Astrocyte (in vitro differentiated cells and primary cell): ENCODE results near the gene NKD1.

ENCODE experiments used
- EZH2 ChIP-seq: IDR thresholded peaks from 2 replicates; pipeline ENCODE4 v1.6.1; 2012; ENCODE audit warnings: mild to moderate bottlenecking, low read length, inconsistent platforms; ENCODE audit not compliant: insufficient read depth
- TF ChIP-seq, protein P1 (sequence below): IDR thresholded peaks from 2 replicates; pipeline ENCODE4 v1.5.1; 2011; ENCODE audit warnings: low read depth, mild to moderate bottlenecking, inconsistent platforms, low read length, moderate library complexity; ENCODE audit not compliant: insufficient read depth

DNA sequence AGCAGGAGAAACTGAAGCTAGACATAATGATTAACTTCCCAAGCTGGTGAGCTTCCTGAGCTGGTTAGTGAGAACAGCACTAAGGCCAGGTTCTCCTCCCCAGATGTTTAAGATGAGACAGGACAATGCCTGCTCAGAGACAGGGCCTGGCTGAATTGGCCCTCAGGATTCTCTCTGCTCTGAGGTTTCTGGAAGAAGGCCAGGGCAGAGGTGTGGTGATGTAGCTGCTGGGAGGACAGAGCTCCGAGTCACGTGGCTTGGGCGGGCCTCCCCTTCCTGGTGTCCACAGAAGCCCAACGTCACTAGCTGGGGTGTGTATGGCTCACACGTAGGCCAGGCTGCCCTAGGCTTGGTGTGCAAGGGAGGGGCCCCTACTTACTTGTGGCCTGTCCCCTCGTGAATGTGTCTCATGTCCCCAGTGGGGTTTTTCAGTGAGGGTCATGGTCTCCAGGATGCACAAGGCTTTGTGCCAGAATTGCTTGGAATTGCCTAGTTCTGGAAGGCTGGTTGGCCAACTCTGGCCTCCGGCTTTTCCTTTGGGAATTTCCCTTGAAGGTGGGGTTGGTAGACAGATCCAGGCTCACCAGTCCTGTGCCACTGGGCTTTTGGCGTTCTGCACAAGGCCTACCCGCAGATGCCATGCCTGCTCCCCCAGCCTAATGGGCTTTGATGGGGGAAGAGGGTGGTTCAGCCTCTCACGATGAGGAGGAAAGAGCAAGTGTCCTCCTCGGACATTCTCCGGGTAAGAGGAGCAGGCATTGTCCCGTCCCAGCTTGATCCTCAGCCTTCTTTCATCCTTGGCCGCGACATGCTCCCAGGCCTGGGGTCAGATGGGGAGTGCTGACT lies 148.6 kb downstream of the NKD1 start:
- TF ChIP-seq, protein P1, sequence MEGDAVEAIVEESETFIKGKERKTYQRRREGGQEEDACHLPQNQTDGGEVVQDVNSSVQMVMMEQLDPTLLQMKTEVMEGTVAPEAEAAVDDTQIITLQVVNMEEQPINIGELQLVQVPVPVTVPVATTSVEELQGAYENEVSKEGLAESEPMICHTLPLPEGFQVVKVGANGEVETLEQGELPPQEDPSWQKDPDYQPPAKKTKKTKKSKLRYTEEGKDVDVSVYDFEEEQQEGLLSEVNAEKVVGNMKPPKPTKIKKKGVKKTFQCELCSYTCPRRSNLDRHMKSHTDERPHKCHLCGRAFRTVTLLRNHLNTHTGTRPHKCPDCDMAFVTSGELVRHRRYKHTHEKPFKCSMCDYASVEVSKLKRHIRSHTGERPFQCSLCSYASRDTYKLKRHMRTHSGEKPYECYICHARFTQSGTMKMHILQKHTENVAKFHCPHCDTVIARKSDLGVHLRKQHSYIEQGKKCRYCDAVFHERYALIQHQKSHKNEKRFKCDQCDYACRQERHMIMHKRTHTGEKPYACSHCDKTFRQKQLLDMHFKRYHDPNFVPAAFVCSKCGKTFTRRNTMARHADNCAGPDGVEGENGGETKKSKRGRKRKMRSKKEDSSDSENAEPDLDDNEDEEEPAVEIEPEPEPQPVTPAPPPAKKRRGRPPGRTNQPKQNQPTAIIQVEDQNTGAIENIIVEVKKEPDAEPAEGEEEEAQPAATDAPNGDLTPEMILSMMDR = no peak
- TF ChIP-seq EZH2 = no peak
